Tibial nerve (tissue), 4 donors: ENCODE measurements around the gene ARHGEF37. TPM values are rescaled to one million over a fixed set of nuclear protein-coding genes. Genes with fewer than 3 reads are reported as not detected.
"Not testable (repeated sequence)": the region's sequence is repeated elsewhere in the genome, so short reads cannot be mapped to it uniquely, and the experiment has no call there.

ENCODE experiments used
- DNase-seq, 2 donors: peaks; one replicate each; pipeline ENCODE4 v3.0.0-alpha.2; 2019; ENCODE audit warnings: low spot score in 2 of 2
- H3K27ac ChIP-seq, 4 donors: fragments of 200-600 bp; sonication (generic) in 3 of 4; one replicate each; pipeline ENCODE4 v1.5.1; 2017 to 2019; ENCODE audit warnings: mild to moderate bottlenecking in 1 of 4
- H3K27me3 ChIP-seq, 2 donors: fragments of 200-600 bp; sonication (generic) in 1 of 2; one replicate each; pipeline versions ENCODE4 v1.5.1 to v1.6.0; 2017 to 2019
- H3K36me3 ChIP-seq, 3 donors: fragments of 200-600 bp; sonication (generic); one replicate each; pipeline ENCODE4 v1.5.1; 2018 to 2019
- H3K4me1 ChIP-seq, 4 donors: fragments of 200-600 bp; sonication (generic) in 3 of 4; one replicate each; pipeline ENCODE4 v1.5.1; 2017 to 2019
- H3K4me3 ChIP-seq, 4 donors: fragments of 200-600 bp; sonication (generic) in 3 of 4; one replicate each; pipeline ENCODE4 v1.5.1; 2017 to 2019; ENCODE audit warnings: mild to moderate bottlenecking in 1 of 4, moderate library complexity in 1 of 4
- H3K9me3 ChIP-seq, 4 donors: fragments of 200-600 bp; sonication (generic) in 3 of 4; one replicate each; pipeline ENCODE4 v1.5.1; 2017 to 2019
- CTCF ChIP-seq, 5 experiments: fragments of 200-600 bp in 3 of 5; fragments of 450-650 bp in 2 of 5; sonication (generic) in 3 of 5; IDR thresholded peaks; one replicate each; pipeline ENCODE4 v1.5.1; 2016 to 2019; ENCODE audit warnings: antibody characterized with exemption in 5 of 5, mild to moderate bottlenecking in 3 of 5, moderate library complexity in 2 of 5
- EP300 ChIP-seq, 2 donors: sonication (generic); formaldehyde crosslinking; IDR thresholded peaks; one replicate each; pipeline ENCODE4 v1.6.1; 2017; ENCODE audit warnings: antibody characterized with exemption in 2 of 2, mild to moderate bottlenecking in 1 of 2
- POLR2A ChIP-seq, 2 donors: fragments of 450-650 bp; IDR thresholded peaks; one replicate each; pipeline ENCODE4 v1.6.1; 2017; ENCODE audit warnings: antibody characterized with exemption in 2 of 2, mild to moderate bottlenecking in 2 of 2, moderate library complexity in 2 of 2
- whole genome bisulfite sequencing, 2 donors: methylation state at CpG; one replicate each; pipeline ENCODE4 v1.1.5; 2018; 5-methylcytosine and 5-hydroxymethylcytosine counted together
- total RNA-seq, 4 donors: library from RNA; depleted of rRNA; stranded (reverse); fragments of >200 nt; gene quantifications; one replicate each; pipeline ENCODE4 v1.1.0, GENCODE V29; 2016

Gene ARHGEF37
- total RNA-seq, 4 donors from 2014 or later = 28.8 to 73.7 (median 62.7) TPM

DNA sequence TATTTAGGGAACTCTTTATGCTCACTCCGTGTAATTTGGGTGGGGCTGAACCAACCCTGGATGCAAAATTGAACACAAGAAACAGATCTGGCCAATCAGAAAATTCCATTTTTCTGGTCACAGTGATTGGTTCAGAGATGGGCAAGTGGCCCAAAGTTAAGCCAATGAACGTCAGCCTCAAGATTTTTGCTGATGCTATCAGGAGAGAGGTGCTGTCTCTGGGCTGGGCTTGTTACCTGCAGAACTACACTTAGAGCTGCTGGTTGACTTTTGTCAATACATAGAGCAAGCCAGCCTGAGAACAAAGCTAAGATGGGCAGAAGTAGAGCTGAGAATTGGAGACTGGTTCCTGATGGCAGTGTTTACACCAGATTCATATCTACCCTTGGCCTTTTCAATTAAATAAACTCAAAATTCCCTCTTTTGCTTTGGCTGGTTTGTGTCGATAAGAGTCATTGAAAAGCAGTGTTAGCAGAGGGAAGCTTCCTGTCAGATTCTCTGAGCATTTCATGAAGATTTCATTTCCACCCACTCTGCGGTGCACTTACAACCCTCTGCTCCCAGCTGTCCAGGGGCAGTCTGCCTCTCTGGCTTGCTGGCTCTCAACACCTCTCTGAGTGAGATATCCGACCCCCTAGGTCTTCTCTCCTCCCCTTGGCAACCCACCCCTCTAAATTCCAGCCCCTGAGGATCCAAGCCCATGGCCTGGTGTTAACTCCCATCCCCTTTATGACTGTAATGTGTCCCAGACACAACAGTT lies 84.3 kb downstream of the ARHGEF37 start:
- WGBS, 2 donors = 60 to 66% methylated on average over 5 of the region's 5 CpGs

DNA sequence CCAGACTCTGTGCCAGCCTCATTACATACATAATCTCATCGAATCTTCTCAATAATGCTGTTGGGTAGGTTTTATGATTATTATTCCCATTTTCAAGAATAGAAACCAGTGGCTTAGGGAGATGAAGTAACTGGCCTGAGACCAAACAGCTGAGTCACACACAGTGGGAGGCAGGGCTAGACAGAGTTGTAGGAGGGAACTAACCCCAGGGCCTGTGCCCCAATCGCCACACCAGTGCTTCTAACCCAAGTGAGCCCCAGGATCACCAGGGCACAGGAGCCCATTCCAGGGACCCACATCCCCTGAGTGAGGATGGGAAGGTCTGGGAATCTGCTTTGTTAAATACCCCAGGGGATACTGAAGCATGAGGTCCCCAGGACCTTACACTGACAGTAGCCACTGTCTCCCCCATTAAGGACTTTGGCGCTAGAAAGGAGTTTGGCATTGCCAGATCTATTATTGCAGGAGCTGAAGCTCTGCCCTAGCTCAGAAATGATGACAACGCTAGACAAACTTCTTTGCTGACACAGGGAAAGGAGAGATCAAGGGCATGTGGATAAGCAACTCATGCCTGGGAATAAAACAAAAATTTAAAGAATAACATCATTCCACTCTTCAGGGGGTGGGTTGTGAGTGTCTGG lies 85.0 kb downstream of the ARHGEF37 start:
- no peak for DNase-seq
- TF ChIP-seq CTCF (IDR thresholded peaks at IDR 0.05) = no peak
- TF ChIP-seq POLR2A (IDR thresholded peaks at IDR 0.05) = no peak
- TF ChIP-seq EP300 (IDR thresholded peaks at IDR 0.05) = no peak
- 67 to 76% methylated on average over 4 of the region's 4 CpGs for WGBS, 2 donors
- H3K9me3 ChIP-seq = peaks cover 0 to 21% (median 4%) of the 10 kb centered on the region in 4 donors
- no peak overlapping the region for H3K4me3 ChIP-seq
- no peaks in the 10 kb centered on the region for H3K4me1 ChIP-seq
- no peak overlapping the region for H3K27ac ChIP-seq
- H3K36me3 ChIP-seq = no peaks in the 10 kb centered on the region
- H3K27me3 ChIP-seq = no peaks in the 10 kb centered on the region

More for the DNA sequence above, 84.3 kb downstream of the ARHGEF37 start:
- no peak overlapping the region for H3K4me3 ChIP-seq
- TF ChIP-seq CTCF (IDR thresholded peaks at IDR 0.05) (no peak), EP300 (IDR thresholded peaks at IDR 0.05) (no peak), POLR2A (IDR thresholded peaks at IDR 0.05) (no peak)
- H3K4me1 ChIP-seq = no peaks in the 10 kb centered on the region
- H3K27ac ChIP-seq = no peak overlapping the region
- no peaks in the 10 kb centered on the region for H3K36me3 ChIP-seq
- H3K27me3 ChIP-seq = no peaks in the 10 kb centered on the region
- DNase-seq = no peak
- H3K9me3 ChIP-seq = peaks cover 0 to 21% (median 4%) of the 10 kb centered on the region in 4 donors

- no peak overlapping the region for H3K4me3 ChIP-seq
- no peaks in the 10 kb centered on the region for H3K36me3 ChIP-seq
- peaks cover 0 to 26% (median 4%) of the 10 kb centered on the region in 4 donors for H3K9me3 ChIP-seq
- DNase-seq = no peak
- 31 to 37% methylated on average over 7 of the region's 7 CpGs for WGBS, 2 donors
- no peaks in the 10 kb centered on the region for H3K27me3 ChIP-seq
- TF ChIP-seq CTCF (IDR thresholded peaks at IDR 0.05) = peak; percentile 39 to 65 (median 48)
- no peak for TF ChIP-seq EP300 (IDR thresholded peaks at IDR 0.05)
- no peak overlapping the region for H3K27ac ChIP-seq
- H3K4me1 ChIP-seq = no peaks in the 10 kb centered on the region
Observed at GRCh38 chr5:149667084-149667828, 86.0 kb downstream of the ARHGEF37 start.

GRCh38 chr5:149667829-149668330 lies 86.6 kb downstream of the ARHGEF37 start:
- no peaks in the 10 kb centered on the region for H3K4me1 ChIP-seq
- WGBS, 2 donors = 59 to 76% methylated on average over 6 of the region's 6 CpGs
- no peak for TF ChIP-seq CTCF (IDR thresholded peaks at IDR 0.05)
- TF ChIP-seq POLR2A (IDR thresholded peaks at IDR 0.05) = no peak
- no peak for TF ChIP-seq EP300 (IDR thresholded peaks at IDR 0.05)

DNA sequence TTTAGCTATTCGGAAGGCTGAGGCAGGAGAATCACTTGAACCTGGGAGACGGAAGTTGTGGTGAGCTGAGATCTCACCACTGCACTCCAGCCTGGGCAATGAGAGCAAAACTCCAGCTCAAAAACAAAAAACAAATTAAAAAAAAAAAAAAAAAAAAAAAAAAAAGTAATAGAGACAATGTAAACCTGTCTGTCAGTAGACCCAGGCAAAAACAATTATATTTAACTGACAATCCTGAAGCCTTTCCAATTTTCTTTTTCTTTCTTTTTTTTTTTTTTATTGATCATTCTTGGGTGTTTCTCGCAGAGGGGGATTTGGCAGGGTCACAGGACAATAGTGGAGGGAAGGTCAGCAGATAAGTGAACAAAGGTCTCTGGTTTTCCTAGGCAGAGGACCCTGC lies 88.0 kb downstream of the ARHGEF37 start:
- not testable (repeated sequence) for H3K4me1 ChIP-seq, H3K27me3 ChIP-seq, H3K27ac ChIP-seq, H3K4me3 ChIP-seq, DNase-seq, H3K36me3 ChIP-seq
- WGBS, 2 donors = 79 to 94% methylated on average over 1 to 3 of the region's 3 CpGs
- H3K9me3 ChIP-seq = peaks cover 0 to 26% (median 4%) of the 10 kb centered on the region in 4 donors

More at GRCh38 chr5:149667829-149668330, 86.6 kb downstream of the ARHGEF37 start:
- Histone ChIP-seq H3K4me3 (no peak overlapping the region), H3K36me3 (no peaks in the 10 kb centered on the region), H3K9me3 (peaks cover 0 to 26% (median 4%) of the 10 kb centered on the region in 4 donors), H3K27ac (no peak overlapping the region), H3K27me3 (no peaks in the 10 kb centered on the region)
- DNase-seq = no peak
